IPS DF 4.7 (cell line): ENCODE results near the gene FLVCR1.

Experiments used
- DNase-seq: peaks from one replicate; pipeline ENCODE4 v3.0.0-alpha.2; 2013; ENCODE audit warnings: low spot score; ENCODE audit errors: extremely low read depth

The FLVCR1 gene

GRCh38 chr1:212915245-212916091 lies 57.4 kb downstream of the FLVCR1 start:
- DNase-seq, result no peak

GRCh38 chr1:212916481-212917133 lies 58.5 kb downstream of the FLVCR1 start:
- no peak for DNase-seq

- no peak for DNase-seq
Measured at GRCh38 chr1:212917134-212917485, 59.0 kb downstream of the FLVCR1 start.

- DNase-seq, result no peak
Measured at GRCh38 chr1:212917858-212918257, 59.8 kb downstream of the FLVCR1 start.

GRCh38 chr1:212918824-212919223 lies 60.7 kb downstream of the FLVCR1 start:
- no peak for DNase-seq

GRCh38 chr1:212920246-212920645 lies 62.2 kb downstream of the FLVCR1 start:
- DNase-seq, result no peak

GRCh38 chr1:212920896-212921295 lies 62.8 kb downstream of the FLVCR1 start:
- no peak for DNase-seq

- DNase-seq, result no peak
Measured at GRCh38 chr1:212922016-212922415, 63.9 kb downstream of the FLVCR1 start.

- DNase-seq, result no peak
Measured at GRCh38 chr1:212926372-212926771, 68.3 kb downstream of the FLVCR1 start.

- DNase-seq, result no peak
Measured at GRCh38 chr1:212928323-212929291, 70.5 kb downstream of the FLVCR1 start.

- no peak for DNase-seq
Measured at GRCh38 chr1:212930986-212931678, 73.1 kb downstream of the FLVCR1 start.

- DNase-seq, result no peak
Measured at GRCh38 chr1:212933815-212934471, 75.9 kb downstream of the FLVCR1 start.

- DNase-seq, result no peak
Measured at GRCh38 chr1:212935387-212935981, 77.4 kb downstream of the FLVCR1 start.

GRCh38 chr1:212937034-212937433 lies 79.0 kb downstream of the FLVCR1 start:
- DNase-seq, result no peak

GRCh38 chr1:212938846-212939245 lies 80.8 kb downstream of the FLVCR1 start:
- no peak for DNase-seq

- no peak for DNase-seq
Measured at GRCh38 chr1:212941452-212941851, 83.4 kb downstream of the FLVCR1 start.

- DNase-seq, result no peak
Measured at GRCh38 chr1:212942679-212943392, 84.8 kb downstream of the FLVCR1 start.

GRCh38 chr1:212943393-212943710 lies 85.3 kb downstream of the FLVCR1 start:
- DNase-seq, result no peak

- DNase-seq, result no peak
Measured at GRCh38 chr1:212944229-212944901, 86.3 kb downstream of the FLVCR1 start.
